ENCODE data around the gene RSU1.

The RSU1 gene

DNA sequence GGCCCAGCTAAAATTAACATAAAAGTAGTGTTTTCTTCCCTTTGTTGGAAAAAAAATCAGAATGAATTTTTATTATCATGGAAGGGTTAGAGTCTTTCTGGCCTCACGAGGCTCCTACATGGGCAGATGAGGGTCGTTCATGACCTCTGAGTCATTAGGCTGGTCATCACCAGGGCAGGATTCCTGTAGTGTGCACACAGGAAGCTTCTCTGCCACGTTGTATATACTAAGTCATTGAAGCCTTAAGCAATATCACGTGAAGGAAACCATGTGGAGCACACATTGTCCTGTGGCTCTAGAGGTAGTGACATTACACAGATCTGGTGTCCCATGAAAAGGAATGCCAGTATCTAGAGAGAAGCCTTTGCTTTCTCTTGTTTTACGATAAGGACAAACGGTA lies 210.8 kb downstream of the RSU1 start:
- no peak for DNase-seq (ENCODE audit: low read depth, low spot score)

DNA sequence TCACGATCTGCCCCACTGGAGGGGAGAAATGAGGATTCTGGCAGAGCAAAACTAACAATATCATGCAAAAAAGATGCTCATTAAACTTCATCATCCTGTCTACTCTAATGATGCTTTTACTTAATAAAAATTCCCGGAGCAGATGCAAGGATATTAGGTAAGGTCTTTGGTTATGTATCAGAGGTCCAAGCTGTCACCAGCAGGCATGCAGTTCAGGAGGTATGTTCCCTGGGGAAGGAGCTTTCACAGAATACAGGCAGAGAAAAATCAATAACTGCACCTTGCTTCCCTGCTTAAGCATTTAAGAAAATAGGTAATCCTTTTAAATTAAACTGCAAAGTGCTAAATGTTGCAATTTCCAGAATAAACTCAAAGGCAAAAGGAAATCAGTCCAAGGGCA lies 213.9 kb downstream of the RSU1 start:
- no peak for DNase-seq (ENCODE audit: low read depth, low spot score)

DNA sequence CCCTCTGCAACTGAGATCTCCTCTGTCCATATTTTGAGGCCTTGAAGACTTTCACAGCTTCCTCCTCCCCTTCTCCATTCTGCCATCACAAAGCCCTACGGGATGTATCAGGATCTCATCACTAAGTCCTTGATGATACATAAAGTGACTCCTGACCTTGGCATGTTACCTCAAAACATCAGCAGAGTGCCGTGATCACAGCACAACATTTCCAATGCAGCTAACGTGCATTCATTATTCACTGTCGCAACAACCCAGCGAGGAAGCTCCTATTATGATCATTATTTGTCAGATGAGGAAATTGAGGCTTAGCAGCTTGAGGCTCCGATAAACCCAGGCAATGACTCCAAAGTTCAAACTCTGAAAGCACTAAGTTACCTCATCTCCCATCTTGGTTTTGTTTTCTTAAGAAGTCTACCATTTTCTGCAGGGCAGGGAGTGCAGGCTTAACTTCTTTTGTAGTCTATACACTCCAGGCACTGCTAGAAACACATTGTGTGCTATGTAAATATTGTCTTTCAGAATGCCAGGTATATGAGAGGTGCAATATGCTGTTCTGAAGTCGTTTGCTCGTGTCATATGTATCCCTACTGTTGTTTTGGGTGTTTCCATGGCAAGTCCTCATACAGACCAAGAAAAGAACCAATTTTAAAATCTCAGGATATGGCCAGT lies 215.0 kb downstream of the RSU1 start:
- no peak for DNase-seq (ENCODE audit: low read depth, low spot score)

DNA sequence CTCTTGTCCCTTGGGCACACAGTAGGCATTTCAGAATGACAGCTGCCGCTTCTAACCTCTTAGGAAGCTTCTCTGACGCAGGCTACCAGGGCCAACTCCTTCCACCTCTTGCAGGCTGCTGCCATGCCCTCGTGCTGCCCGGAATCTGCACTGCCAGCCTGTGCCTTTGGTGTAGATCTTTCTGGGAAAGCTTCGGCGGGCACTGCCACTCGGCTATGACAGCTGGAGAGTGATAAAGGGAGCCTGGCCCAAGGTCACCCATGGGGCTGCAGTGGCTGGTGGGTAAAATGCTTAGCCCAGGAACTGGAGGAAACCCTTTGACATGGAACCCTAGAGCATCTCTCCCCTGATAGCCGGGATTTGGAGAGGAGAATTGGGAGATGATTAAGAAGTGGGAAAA lies 217.6 kb downstream of the RSU1 start:
- DNase-seq (ENCODE audit: low read depth, low spot score) = no peak

DNA sequence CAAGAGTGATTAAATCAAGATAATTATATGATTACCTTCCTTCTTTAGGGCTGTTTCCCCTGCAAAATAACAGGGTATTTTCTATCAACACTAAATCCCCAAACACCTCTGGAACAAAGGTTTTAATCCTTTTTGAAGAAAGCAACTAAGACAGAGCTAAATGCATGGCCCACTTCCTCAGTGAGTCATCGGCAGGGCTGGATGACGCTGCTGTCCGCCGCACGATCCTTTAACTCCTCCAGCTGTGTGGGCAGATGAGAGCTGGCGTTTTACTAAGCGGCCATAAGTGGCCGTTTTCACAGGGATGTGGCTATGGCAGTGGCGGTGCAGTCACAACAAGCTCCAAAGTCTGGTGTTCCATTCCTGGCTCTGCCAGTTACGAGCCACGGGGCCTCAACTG lies 219.6 kb downstream of the RSU1 start:
- no peak for DNase-seq (ENCODE audit: low read depth, low spot score)

DNA sequence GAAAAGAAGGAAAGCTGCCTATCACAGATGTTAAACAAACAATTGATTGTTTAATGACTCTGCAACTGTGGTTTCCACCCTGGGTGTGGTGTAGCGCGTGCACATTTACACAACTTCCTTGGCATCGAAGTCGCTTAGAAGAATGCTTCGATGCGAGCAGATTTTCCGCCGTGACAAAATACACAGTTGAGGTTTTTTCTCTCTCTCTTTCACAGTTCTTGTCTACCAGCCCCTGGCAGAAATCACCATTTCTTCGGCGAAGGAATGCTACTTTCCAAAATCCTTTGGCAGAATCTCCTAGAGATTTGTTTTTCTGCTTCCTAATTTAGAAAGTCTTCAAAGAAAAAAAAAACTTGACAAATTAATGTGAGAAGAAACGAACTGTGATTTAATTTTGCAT lies 224.8 kb downstream of the RSU1 start:
- DNase-seq (ENCODE audit: low read depth, low spot score) = no peak

DNA sequence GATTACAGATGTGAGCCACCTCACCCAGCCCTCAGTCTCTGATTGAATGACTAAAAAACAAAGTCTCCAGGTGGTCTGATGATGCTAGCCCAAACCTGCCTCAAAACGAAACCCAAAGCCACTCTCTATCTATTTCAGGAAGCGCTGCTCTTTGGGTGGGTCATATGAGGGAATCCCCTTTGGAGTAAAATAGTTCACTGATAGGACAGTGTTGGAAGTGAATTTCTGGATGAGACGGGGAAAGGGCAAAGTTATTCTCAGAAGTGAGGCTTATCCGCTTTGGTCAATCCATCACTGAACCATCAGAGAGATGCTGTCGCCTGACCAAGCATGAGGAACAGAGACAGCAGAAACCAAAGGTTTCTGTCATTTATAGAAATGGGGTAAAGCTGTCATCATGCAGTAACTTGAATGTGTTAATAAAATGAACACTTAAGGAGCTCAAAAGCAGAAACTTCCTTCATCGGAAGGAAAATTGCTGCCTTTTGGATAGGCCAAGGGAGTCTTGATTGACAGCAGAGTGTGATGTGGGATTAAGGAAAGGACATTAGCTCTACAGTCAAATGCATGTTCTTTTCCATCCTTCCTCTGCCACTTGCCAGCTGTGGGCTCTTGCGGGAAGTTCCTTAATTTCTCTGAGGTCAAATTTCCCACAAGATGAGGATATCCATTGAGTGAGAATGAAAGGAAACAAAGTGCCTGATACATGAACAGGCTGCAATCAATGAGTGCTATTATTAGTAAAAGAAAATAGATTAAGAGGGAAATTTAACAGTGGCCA lies 230.7 kb downstream of the RSU1 start:
- no peak for DNase-seq (ENCODE audit: low read depth, low spot score)

DNA sequence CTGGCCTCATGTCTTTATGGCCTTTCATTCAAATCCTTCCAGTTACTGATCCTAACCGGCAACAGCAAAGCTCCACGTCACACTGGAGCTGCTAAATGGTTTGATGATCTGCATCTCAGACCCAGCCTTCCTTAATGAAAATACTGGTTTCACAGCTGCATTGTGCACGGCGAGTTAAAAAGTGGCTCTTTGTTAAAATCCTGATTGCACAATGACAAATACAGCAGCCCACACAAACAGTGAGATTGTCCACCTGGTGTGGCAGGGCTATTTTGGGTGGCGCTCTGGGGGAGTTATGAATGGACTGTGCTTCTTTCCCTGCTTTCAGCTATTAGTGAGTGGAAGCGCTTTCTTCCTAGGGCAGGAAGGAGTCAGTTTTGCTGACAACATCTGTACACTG lies 232.1 kb downstream of the RSU1 start:
- DNase-seq (ENCODE audit: low read depth, low spot score) = no peak

DNA sequence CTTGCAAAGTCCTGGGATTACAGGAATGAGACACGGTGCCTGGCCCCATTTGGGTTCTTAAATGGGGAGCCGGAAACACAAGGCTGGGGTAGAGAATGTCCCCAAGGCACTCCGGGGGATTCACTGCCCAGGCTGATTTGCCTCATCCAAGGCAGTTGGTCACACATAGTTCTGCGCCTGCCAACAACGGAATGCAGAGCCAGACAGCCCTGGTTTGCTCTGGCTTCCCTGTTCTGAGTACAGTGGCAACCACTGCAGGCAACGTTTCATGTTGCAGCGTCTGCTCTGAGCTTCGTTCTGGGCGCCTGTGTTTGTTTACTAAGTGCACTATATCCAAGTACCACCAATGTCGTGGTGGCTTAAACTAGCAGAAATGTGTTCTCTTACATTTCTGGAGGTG lies 233.8 kb downstream of the RSU1 start:
- no peak for DNase-seq (ENCODE audit: low read depth, low spot score)

DNA sequence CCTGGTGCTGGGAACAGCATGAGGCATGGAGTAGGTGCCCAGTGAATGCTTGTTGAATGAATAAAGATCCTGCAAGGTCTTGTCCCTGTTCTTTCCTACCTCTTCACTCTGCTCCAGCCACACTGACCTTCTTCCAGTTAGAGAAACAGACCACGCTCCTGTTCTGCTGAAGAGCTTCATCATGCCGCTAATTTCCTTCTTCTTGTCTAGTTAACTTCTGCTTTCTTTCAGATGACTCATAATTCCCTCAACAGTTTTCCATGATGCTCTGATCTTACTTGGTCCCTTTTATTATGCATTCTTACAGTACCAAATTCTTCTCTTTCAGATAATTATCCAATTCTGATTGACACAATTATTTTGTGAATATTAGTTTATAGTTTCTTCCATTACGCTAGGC lies 236.0 kb downstream of the RSU1 start:
- DNase-seq (ENCODE audit: low read depth, low spot score) = no peak

DNA sequence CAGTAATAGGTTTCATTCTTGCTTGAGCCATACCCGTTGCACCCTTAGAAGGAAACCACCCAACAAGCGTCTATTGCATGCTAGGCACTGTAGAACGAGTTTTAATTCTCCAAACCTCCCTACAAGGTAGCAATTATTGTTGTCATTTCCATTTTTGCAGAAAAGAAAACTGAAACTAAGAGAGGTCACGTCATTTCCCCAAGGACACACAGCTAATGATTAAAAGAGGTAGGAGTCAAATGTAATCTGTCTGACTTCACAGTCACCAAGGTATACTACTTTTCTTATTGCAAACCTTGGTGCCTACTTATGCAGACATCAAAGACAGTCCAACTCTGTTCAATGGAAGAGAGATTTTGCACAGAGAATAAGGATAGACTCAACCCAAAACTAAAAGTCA lies 246.5 kb downstream of the RSU1 start:
- no peak for DNase-seq (ENCODE audit: low read depth, low spot score)

DNA sequence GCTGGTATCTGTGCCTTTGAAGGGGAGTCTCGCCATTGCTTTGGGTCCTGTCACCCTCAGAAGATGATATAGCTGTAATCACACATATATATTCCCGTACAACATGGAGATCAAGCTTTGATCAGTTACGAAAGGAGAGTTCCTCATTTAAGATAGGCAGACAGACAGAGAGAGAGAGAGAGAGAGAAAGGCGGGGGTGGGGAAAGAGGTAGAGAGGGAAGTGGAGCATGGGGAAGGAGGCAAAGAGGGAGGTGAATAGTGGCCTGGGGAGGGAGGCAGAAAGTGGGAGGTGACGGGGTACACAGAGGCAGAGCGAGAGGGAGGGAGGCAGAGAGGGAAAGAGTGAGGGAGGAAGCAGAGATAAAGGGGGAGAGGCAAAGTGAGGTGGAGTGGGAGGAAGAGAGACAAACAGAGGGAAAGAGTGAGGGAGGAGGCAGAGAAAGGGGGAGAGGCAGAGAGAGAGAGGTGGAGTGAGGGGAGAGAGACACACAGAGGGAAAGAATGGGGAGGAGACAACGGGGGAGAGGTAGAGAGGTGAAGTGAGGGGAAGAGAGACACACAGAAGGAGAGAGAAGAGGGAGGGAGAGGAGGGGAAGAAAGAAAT lies 250.9 kb downstream of the RSU1 start:
- DNase-seq (ENCODE audit: low read depth, low spot score) = no peak

DNA sequence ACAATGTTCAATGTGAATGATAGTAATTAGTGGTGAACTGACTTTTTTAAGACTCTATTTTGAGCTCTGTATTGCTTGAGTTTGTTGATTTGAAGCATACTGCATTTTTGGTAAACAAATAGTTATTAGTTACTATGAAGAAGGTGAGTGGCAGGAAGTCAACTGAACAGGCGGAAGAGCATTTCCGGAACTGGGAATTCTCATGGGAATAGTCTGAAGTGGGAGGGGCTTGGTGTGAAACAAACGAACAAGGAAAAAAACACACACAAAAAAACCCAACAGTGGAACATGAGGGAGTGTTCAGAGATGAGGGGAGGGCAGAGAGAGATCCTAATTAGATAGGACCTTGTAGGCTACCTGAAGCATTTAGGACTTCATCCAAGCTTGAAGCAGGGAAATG lies 251.6 kb downstream of the RSU1 start:
- no peak for DNase-seq (ENCODE audit: low read depth, low spot score)

DNA sequence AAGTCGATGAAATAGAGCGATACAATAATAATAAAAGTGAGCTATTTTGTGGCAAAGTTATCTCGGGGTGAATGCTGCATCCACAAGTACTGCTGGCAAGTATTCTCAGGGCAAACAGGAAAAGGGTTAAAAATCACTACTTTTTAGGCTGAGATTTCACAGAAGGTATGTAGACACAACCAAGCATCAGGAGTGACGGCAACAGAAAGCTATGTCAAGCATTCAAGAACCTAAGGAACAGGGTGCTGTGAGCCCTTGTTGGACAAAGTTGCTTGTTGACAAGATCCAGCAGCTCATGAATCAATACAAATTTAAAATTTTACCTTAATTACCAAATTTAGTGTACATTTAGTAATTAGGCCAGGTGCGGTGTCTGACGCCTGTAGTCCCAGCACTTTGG lies 254.3 kb downstream of the RSU1 start:
- no peak for DNase-seq (ENCODE audit: low read depth, low spot score)

DNA sequence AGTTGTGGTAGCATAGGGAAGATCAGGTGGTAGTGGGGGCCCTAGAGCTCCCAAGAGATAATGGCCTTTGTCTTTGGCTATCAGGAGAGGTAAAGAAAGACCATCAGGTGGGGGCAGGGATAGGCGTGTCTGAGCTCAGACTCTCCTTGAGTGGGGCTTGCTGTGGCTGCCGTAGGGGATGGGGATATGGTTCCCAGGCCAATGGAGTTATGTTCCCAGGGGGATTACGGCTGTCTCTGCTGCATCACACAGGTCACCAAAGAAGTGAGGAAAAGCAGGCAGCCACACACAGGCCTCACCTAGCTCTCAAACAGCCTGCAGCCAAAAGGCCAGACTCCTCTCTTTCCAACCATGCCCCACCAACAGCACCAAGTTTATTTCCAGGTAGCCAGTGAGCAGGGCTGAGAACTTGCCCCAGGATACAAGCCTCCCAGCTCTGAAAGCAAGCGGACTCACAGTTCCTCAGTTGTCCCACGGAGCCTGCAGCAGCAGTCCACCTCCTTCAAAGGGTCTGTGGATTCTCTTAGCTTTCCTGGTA lies 257.9 kb downstream of the RSU1 start:
- no peak for DNase-seq (ENCODE audit: low read depth, low spot score)

DNA sequence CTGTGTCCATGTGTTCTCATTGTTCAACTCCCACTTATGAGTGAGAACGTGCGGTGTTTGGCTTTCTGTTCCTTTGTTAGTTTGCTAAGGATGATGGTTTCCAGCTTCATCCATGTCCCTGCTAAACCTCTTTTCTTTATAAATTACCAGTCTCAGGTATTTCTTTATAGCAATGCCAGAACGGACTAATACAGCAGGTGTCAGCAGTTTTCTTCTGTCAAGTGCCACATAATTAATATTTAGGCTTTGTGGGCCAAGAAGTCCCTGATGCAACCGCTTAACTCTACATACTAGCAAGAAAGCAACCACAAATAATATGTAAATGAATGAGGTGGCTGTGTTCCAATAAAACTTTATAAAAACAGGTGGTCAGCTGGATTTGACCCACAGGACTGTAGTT lies 269.3 kb downstream of the RSU1 start:
- no peak for DNase-seq (ENCODE audit: low read depth, low spot score)

DNA sequence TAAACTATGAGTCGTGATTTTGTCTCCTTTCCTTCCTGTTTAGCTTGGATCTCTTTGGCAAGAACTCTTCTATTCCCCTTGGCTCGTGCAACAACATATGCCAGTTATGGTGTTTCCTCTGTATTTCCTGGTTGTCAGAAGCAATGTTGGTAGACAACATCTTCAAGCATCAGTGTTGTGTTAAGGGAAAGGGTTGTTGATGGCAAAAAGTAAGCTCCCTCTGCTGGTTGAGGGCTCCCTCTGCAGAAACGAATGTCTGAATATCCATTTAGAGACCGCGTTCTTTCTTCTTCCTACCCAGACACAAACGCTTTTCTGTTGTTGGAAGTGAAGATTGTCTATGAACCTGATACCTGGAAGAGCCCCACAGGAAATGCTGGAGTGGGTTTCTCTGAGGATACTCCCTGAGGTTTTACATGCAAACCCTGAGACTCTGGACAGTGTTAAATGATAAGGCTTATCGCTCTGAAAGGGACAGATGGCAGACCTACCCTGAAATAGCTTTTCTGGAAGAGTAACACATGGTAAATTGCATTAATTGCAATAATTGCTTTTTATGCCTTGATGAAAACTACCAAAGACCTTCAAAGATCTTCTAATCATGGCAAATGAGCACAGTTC lies 272.0 kb downstream of the RSU1 start:
- DNase-seq (ENCODE audit: low read depth, low spot score) = no peak

DNA sequence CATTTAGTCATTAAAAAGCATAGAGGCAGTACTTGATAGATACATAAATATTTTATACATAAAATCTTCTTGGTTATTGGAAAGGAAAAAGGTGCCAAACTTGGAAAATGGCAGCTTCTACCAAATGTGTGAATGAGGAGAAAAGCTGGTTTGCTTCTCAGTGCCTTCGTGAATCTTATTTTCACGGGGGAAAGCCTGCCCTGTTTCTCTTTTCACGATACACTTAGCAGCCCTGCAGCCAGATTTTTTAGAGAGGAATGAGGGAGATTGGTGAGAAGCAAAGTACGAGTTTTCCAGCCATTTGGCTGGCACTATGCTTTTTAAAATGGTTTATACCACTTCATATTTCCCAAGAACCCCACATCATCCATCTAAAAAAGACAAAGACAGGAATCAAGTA lies 272.6 kb downstream of the RSU1 start:
- no peak for DNase-seq (ENCODE audit: low read depth, low spot score)

DNA sequence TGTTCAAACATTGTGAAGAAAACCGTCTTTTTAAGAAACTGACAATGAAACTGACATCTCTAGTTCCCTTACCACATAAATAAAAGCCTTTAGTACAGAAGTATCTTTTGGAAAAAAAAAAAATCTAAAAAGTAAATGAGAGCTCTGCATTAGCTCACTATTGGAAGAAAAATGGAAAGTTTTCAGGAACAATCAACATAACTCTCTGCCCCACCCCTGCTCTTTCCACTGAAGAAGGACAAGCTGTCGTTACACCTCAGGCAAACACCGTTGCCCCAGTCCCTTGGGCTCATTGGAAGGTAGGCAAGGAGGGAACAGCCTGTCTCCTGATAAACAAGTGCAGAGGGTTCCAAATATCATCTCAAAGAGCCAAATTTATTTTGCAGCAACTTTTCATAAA lies 273.1 kb downstream of the RSU1 start:
- DNase-seq (ENCODE audit: low read depth, low spot score) = no peak

Measured in activated naive CD8-positive, alpha-beta T cell treated with anti-CD3 and anti-CD28 coated beads, Interleukin-2, amount 50 U/mL, for 16 hours (primary cell).